22Rv1 (cell line): Measurements from ENCODE around the gene C6orf89.
A peak's percentile ranks its signal among the peaks of the same experiment; 100 is the strongest.

Source experiments
- H3K27ac ChIP-seq: fragments of 450-650 bp; 2 replicates; pipeline ENCODE4 v1.5.1; 2017
- CTCF ChIP-seq: fragments of 450-650 bp; IDR thresholded peaks from 2 replicates; pipeline ENCODE4 v1.5.1; 2017; ENCODE audit warnings: mild to moderate bottlenecking
- ZFX ChIP-seq: fragments of 450-650 bp; IDR thresholded peaks from 2 replicates; pipeline ENCODE4 v1.6.1; 2017; ENCODE audit warnings: antibody characterized with exemption, borderline replicate concordance

C6orf89 gene

GRCh38 chr6:36847152-36847551 is 38.6 kb upstream of the C6orf89 start:
- TF ChIP-seq ZFX (no peak), CTCF (no peak)
- no peak overlapping the region for H3K27ac ChIP-seq

DNA sequence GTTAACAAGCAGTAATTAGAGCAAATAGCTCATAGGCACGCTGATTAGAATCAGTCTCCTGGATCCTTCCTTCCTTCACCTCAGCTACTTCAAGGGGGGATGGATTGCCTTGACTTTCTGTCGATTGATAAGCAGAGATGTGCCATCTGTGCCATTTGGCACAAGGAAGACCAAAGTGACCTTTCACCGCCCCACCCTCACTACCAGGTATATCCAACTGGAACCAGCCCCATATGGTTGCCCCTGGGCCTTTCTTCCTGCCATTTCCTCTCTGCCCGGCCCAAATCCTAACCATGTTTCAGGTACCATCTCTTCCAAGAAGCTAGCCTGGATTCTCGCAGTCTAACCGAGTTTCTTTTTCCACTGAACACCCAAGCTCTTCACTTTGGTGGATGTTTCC is 37.8 kb upstream of the C6orf89 start:
- no peak for TF ChIP-seq CTCF
- TF ChIP-seq ZFX: no peak

DNA sequence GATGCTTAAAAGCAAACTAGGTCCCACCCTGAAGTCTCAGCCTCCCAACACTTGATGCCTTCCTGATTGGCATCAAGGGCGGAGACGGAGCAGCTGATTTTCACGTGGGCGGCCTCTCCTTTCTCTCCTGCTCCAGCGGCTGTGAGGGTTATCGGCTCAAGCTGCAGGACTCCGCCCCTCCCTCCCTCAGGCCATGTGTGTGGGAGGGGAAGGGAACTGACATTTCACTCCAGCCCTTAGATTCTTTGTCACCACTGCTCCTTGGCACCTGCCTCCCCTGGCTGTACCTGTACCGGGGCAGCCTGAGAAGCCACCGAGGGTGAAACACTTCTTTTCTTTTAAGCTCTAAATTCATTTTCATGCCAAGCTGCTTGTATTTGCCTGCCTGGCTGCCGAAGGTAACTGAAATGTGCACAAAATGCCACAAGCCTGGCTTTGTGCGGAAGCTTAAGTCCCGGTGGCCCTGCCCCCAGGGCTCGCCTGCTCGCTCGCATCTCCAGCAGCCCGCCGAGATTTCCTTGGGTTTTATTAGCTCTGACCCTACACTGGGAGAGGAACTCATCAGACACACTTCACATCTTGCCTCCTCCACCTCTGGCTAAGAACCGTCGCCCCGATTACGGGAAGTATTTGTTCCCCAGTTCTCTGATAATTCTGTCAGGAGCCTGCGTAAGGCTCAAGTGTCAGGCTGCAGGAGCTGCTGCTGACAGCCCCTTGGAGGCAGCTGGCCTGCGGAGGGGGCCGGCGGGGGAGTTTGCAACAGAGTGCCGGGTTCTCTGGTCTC is 36.9 kb upstream of the C6orf89 start:
- peak overlapping the region; percentile 49 for H3K27ac ChIP-seq

More for the DNA sequence above, 37.8 kb upstream of the C6orf89 start:
- H3K27ac ChIP-seq: peak overlapping the region; percentile 49; the same call in 1 of the 2 replicates

DNA sequence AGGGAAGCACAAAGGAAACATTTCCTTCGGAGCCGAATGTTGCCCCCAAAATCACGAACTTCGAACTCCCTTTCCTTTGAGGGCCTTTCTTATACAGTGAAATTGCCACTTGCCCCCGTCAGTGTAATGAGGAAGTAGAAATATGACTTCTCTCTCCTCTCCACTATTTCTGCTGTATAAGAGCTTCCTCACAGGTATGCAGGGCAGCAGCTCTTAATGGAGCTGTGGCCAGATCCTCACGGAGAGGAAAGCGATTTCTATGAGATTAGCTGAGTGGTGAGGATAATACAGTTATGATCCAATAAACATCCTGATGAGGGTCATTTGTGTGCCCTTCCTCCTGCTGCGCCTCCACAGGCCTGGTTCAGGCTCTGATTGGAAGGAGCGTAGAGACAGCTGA is 35.7 kb upstream of the C6orf89 start:
- H3K27ac ChIP-seq: no peak overlapping the region
- TF ChIP-seq CTCF (no peak), ZFX (no peak)

More for the DNA sequence above, 36.9 kb upstream of the C6orf89 start:
- TF ChIP-seq CTCF (no peak), ZFX (no peak)

DNA sequence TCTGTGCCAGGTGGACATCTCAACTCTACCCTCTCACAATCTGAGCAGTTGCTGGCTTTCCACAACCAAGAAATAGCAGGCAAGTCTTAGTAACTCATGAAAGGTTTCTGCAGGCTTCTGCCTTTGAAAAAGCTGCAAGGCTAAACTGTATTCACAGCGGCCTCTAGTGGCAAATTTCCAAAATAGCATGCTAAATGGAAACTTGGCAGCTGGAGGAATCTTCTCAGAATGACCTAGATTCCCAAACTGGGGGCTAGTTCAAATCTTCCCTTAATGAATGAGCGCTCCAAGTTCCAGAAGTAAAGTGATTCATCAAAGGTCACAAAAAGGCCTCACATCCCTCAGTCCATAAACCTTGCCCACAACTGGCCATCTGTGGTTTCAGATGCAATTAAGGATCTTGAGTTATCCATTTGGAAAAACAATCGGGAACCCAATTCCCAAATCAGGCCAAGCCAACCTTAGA is 34.6 kb upstream of the C6orf89 start:
- no peak overlapping the region for H3K27ac ChIP-seq
- TF ChIP-seq CTCF (peak; percentile 90), ZFX (no peak)

- H3K27ac ChIP-seq: no peak overlapping the region
- TF ChIP-seq ZFX (no peak), CTCF (no peak)
These were observed 34.1 kb upstream of the C6orf89 start for GRCh38 chr6:36851626-36852025.

- TF ChIP-seq ZFX (no peak), CTCF (no peak)
- no peak overlapping the region for H3K27ac ChIP-seq
These were observed 33.1 kb upstream of the C6orf89 start for GRCh38 chr6:36852481-36853147.
